Neutrophil (primary cell): ENCODE measurements around the gene KIF1A.
"Not testable (repeated sequence)": the region's sequence is repeated elsewhere in the genome, so short reads cannot be mapped to it uniquely, and the experiment has no call there.

Experiments
- H3K27ac ChIP-seq: fragments of 200-600 bp; sonication (generic); 2 replicates; pipeline ENCODE4 v1.5.1; 2016; ENCODE audit warnings: mild to moderate bottlenecking, moderate library complexity
- H3K27me3 ChIP-seq: fragments of 200-600 bp; sonication (generic); 2 replicates; pipeline ENCODE4 v1.6.0; 2016; ENCODE audit warnings: mild to moderate bottlenecking
- H3K36me3 ChIP-seq: fragments of 200-600 bp; sonication (generic); 2 replicates; pipeline ENCODE4 v1.5.1; 2017
- H3K4me1 ChIP-seq, 2 experiments: fragments of 200-600 bp in 1 of 2; sonication (generic) in 1 of 2; 1 replicate in 1 of 2; 2 replicates in 1 of 2; pipeline versions ENCODE4 v1.5.1 to v1.6.1; 2013 to 2016; ENCODE audit warnings: low read depth in 1 of 2, low read length in 1 of 2, mild to moderate bottlenecking in 1 of 2, moderate library complexity in 1 of 2; ENCODE audit not compliant: control insufficient read depth in 1 of 2, insufficient read depth in 1 of 2
- H3K4me3 ChIP-seq, 2 experiments: fragments of 200-600 bp in 1 of 2; sonication (generic) in 1 of 2; 1 replicate in 1 of 2; 2 replicates in 1 of 2; pipeline ENCODE4 v1.5.1; 2013 to 2016; ENCODE audit warnings: low read depth in 1 of 2, low read length in 1 of 2, mild to moderate bottlenecking in 1 of 2, moderate library complexity in 1 of 2
- H3K9me3 ChIP-seq: fragments of 200-600 bp; sonication (generic); 2 replicates; pipeline ENCODE4 v1.5.1; 2016
- CTCF ChIP-seq: fragments of 200-600 bp; sonication (generic); IDR thresholded peaks from 2 replicates; pipeline ENCODE4 v1.5.1; 2016; ENCODE audit warnings: antibody characterized with exemption

Gene KIF1A

GRCh38 chr2:240685771-240686371 is 134.1 kb downstream of the KIF1A start:
- Histone ChIP-seq H3K9me3 (no peaks in the 10 kb centered on the region), H3K27me3 (peaks cover 4% of the 10 kb centered on the region), H3K4me1 (no peaks in the 10 kb centered on the region), H3K27ac (no peak overlapping the region), H3K36me3 (no peaks in the 10 kb centered on the region), H3K4me3 (no peak overlapping the region)
- no peak for TF ChIP-seq CTCF

- H3K9me3 ChIP-seq, H3K27me3 ChIP-seq, H3K36me3 ChIP-seq, H3K27ac ChIP-seq, H3K4me1 ChIP-seq, H3K4me3 ChIP-seq: not testable (repeated sequence)
Observed at GRCh38 chr2:240683980-240684728, 135.9 kb downstream of the KIF1A start.

GRCh38 chr2:240683329-240683979 is 136.6 kb downstream of the KIF1A start:
- not testable (repeated sequence) for H3K36me3 ChIP-seq, H3K9me3 ChIP-seq, H3K4me3 ChIP-seq, H3K27ac ChIP-seq, H3K4me1 ChIP-seq, H3K27me3 ChIP-seq

- not testable (repeated sequence) for H3K36me3 ChIP-seq, H3K27ac ChIP-seq, H3K4me3 ChIP-seq, H3K4me1 ChIP-seq, H3K27me3 ChIP-seq, H3K9me3 ChIP-seq
Observed at GRCh38 chr2:240682431-240683224, 137.4 kb downstream of the KIF1A start, which contains the start of gene AQP12B. Gene AQP12B, minus strand, starts transcription at chr2:240682885. Its CDS starts 48 bp downstream, at chr2:240682837.

GRCh38 chr2:240680185-240680584 is 139.8 kb downstream of the KIF1A start:
- not testable (repeated sequence) for H3K4me1 ChIP-seq, H3K9me3 ChIP-seq, H3K27me3 ChIP-seq, H3K27ac ChIP-seq, H3K4me3 ChIP-seq, H3K36me3 ChIP-seq

GRCh38 chr2:240678909-240679308 is 141.1 kb downstream of the KIF1A start:
- not testable (repeated sequence) for H3K4me1 ChIP-seq, H3K27ac ChIP-seq, H3K9me3 ChIP-seq, H3K36me3 ChIP-seq, H3K4me3 ChIP-seq
- H3K27me3 ChIP-seq = peaks cover 11% of the 10 kb centered on the region

GRCh38 chr2:240678043-240678442 is 142.0 kb downstream of the KIF1A start:
- H3K9me3 ChIP-seq, H3K4me1 ChIP-seq, H3K4me3 ChIP-seq, H3K27ac ChIP-seq, H3K36me3 ChIP-seq: not testable (repeated sequence)
- H3K27me3 ChIP-seq = peaks cover 19% of the 10 kb centered on the region

- not testable (repeated sequence) for H3K4me1 ChIP-seq, H3K27ac ChIP-seq, H3K9me3 ChIP-seq, H3K36me3 ChIP-seq, H3K4me3 ChIP-seq
- H3K27me3 ChIP-seq = peaks cover 46% of the 10 kb centered on the region
Observed at GRCh38 chr2:240675345-240675744, 144.7 kb downstream of the KIF1A start.

GRCh38 chr2:240674461-240675184 is 145.4 kb downstream of the KIF1A start:
- H3K36me3 ChIP-seq, H3K4me1 ChIP-seq, H3K27ac ChIP-seq, H3K9me3 ChIP-seq, H3K4me3 ChIP-seq: not testable (repeated sequence)
- H3K27me3 ChIP-seq = peaks cover 52% of the 10 kb centered on the region
